ENCODE data around the gene STXBP5.
A peak's percentile ranks its signal among the peaks of the same experiment; 100 is the strongest.

The STXBP5 gene

DNA sequence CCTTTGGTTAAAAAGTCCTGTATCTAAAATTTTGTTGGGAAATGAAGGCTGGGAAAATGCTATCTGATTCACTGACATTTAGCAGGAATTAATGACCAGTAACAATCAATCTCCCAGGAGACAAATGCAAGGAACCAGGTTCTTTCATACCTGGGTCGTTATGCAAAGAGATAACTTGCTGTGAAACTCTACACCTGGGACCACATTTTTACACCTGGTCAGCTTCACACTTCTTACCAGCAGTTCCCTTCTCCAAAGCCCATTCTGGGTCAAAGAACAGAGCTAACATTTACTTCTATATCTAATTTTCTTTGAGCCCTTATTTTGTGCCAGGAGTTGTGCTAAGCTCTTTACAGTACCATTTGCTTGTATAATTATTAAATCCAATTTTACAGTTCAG lies 27.4 kb upstream of the STXBP5 start:
- DNase-seq (ENCODE audit: low read depth): no peak
- H3K4me3 ChIP-seq (ENCODE audit: low read depth, low read length): no peak overlapping the region

DNA sequence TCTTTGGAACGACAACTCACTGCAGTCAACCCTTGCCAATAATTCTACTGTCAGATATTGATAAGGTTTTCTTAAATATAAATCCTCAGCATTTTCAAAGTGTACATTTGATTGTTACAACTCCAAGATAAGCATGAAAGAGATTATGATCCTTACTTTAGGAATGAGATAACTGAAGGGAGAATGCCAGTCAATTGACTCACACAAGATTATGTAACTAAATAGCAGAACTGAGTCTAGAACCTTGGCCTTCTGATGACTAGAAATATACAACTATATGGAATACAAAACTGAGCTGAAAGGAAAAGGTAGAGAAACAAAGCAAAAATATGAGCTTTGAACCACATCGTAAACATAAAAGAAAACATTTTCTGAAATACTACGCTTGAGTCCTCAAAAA lies 26.9 kb upstream of the STXBP5 start:
- H3K4me3 ChIP-seq (ENCODE audit: low read depth, low read length): no peak overlapping the region
- no peak for DNase-seq (ENCODE audit: low read depth)

DNA sequence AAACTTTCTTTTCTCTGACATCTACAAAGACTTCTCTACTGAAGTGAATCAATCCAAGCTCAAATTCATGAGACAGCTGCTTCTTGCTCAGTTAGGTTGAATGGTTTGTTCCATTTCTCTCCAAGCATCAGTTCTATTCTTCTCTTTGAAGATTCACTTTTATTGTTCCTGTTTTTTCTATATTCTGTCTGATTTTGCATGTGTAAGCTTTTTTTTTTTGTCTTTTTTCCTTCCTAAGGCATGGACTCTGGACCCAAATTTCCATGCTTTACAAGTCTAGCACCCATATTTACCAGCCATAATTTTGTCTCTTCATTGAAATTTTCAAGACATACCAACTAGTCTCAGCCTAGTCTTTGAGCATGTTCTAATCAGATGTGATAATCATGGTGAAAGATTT lies 25.9 kb upstream of the STXBP5 start:
- H3K4me3 ChIP-seq (ENCODE audit: low read depth, low read length): no peak overlapping the region
- no peak for DNase-seq (ENCODE audit: low read depth)

DNA sequence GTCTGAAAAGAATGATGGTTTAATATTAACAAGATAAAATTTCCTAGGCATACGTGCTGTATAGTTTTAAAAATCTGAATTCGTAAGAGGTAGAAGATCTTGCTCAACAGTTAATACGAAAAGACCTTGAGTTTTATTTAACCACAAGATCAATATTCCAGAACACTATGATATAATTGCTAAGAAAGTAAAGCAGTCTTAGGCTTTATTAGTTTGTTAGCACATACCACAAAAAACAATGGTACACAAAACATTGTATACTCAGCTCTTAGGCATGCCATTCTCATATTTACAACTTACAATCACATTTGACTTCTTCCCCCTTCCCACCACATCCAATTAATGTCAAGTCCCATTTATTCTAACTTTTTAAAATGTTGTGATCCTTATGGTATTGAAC lies 24.4 kb upstream of the STXBP5 start:
- no peak for DNase-seq (ENCODE audit: low read depth)
- H3K4me3 ChIP-seq (ENCODE audit: low read depth, low read length): no peak overlapping the region

DNA sequence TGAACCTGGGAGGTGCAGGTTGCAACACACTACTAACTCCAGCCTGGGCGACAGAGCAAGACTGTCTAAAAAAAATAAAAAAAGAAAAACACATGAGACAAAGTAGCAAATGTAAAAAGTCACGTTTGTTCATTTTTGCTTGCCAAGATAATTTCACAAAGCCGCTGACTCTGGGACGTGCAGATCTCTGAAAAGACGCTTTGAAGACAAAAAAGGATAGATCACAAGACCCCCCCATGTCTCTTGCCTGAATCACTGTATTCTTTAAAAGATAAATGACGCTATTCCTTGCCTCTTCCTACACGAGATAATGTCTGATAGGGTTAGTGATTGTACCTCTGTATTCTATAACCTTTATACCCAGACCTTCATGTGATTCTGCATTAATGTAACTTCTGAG lies 23.3 kb upstream of the STXBP5 start:
- DNase-seq (ENCODE audit: low read depth): no peak
- no peak overlapping the region for H3K4me3 ChIP-seq (ENCODE audit: low read depth, low read length)

DNA sequence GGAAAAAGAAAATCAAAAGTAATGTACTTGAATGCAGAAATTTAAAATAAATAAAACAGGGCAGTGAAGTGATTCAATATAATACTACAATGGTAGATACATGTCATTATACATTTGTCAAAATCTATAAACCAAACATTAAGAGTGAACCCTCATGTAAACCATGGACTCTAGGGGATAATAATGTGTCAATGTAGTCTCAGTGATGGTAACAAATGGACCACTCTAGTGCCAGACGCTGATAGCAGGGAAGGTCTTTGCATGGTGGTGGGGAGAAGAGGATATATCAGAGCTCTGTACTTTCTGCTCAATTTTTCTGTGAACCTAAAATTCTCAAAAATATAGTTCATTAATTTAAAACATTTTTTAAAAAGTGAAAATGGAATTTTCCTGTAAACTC lies 19.8 kb upstream of the STXBP5 start:
- H3K4me3 ChIP-seq (ENCODE audit: low read depth, low read length): no peak overlapping the region
- DNase-seq (ENCODE audit: low read depth): no peak

DNA sequence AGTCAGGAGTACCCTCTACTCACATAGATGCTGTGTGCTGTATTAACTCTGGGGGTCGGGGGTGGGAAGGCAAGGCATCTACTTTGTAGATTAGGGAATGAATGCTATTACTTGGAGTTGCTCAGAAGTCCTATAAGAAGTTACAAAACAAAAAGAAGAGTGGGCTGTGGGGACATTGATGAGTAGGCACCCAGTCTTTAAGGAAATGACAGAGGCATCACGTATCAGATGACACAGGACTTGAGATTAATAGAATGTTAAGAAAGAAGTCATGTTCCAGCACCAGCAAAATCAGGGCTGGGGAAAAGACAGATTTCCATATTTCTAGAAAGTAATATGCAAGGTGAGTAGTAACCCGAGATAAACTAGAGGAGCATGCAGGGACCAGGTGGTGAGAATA lies 19.0 kb upstream of the STXBP5 start:
- DNase-seq (ENCODE audit: low read depth): no peak
- H3K4me3 ChIP-seq (ENCODE audit: low read depth, low read length): no peak overlapping the region

- no peak for DNase-seq (ENCODE audit: low read depth)
Observed at GRCh38 chr6:147190556-147190955, 13.7 kb upstream of the STXBP5 start.

GRCh38 chr6:147192278-147192911 lies 11.8 kb upstream of the STXBP5 start:
- no peak overlapping the region for H3K4me3 ChIP-seq (ENCODE audit: low read depth, low read length)
- no peak for DNase-seq (ENCODE audit: low read depth)

More at GRCh38 chr6:147190556-147190955, 13.7 kb upstream of the STXBP5 start:
- H3K4me3 ChIP-seq (ENCODE audit: low read depth, low read length): no peak overlapping the region

DNA sequence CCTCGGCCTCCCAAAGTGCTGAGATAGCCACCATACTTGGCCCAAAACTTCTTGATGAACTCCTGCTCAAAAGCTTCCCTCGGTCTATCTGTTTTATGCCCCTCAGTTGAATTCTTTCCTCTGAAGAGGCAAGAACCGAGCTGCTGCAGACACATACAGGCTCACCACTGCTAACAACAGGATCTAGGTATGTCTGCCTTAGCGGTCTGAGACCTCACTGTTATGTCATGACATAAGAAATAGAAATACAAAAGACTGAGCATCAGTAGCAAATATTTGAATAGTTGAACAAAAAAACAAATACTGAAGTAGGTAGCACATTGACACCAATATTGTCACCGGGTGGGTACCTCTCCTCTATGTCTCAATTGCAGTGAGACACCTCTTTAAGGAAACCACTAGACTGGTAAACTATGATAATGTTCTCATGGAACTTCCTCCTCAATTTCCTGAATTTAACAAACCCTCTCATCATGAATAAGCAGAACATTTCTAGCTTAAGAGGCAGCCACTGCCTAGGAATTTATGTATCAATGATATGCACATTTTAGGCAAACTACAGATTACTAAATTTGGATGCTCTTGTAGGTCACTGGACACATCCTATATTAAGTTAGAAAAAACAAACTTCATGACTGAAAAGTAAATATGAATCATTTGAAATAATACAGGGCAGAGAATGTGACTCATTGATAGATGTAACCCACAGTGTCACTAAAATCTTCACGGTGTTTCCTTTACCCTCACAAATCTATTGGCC lies 9.4 kb upstream of the STXBP5 start:
- no peak for DNase-seq (ENCODE audit: low read depth)
- H3K4me3 ChIP-seq (ENCODE audit: low read depth, low read length): no peak overlapping the region

- DNase-seq (ENCODE audit: low read depth): no peak
- no peak overlapping the region for H3K4me3 ChIP-seq (ENCODE audit: low read depth, low read length)
Observed at GRCh38 chr6:147195510-147195909, 8.7 kb upstream of the STXBP5 start.

- H3K4me3 ChIP-seq (ENCODE audit: low read depth, low read length): no peak overlapping the region
Observed at GRCh38 chr6:147195987-147196386, 8.2 kb upstream of the STXBP5 start.

GRCh38 chr6:147200711-147201110 lies 3.5 kb upstream of the STXBP5 start:
- H3K4me3 ChIP-seq (ENCODE audit: low read depth, low read length): no peak overlapping the region
- DNase-seq (ENCODE audit: low read depth): no peak

More at GRCh38 chr6:147195987-147196386, 8.2 kb upstream of the STXBP5 start:
- DNase-seq (ENCODE audit: low read depth): no peak

DNA sequence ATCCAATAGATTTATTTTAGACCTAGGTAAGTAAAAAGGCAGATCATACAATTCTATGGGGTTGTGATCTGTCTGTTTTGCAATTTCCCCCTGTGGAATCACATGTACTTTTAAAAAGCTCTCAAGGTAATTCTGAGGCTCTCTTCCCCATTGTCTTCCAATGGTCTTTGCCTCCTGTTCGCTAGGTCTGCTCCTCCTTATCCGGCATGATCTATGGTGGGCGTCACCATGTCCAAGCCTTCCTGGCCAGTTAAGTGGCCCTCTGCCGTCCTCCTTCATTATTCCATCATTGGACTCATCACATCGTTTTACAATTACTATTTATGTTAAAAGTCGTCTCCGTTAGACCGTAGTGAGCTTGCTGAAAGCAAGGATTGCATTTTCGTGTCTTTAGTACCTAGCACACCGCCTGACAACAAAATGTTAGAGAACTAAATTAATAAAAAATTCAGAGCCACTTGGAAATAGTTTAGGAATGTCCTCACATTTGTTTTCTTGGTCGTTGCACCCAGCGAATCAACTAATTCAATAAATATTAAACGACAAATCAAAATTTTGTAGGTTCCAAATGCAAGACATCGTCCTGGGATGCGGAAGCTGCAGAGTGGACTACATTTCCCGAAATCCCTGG lies 2.2 kb upstream of the STXBP5 start:
- no peak for DNase-seq (ENCODE audit: low read depth)
- peak overlapping the region; percentile 97 for H3K4me3 ChIP-seq (ENCODE audit: low read depth, low read length)

DNA sequence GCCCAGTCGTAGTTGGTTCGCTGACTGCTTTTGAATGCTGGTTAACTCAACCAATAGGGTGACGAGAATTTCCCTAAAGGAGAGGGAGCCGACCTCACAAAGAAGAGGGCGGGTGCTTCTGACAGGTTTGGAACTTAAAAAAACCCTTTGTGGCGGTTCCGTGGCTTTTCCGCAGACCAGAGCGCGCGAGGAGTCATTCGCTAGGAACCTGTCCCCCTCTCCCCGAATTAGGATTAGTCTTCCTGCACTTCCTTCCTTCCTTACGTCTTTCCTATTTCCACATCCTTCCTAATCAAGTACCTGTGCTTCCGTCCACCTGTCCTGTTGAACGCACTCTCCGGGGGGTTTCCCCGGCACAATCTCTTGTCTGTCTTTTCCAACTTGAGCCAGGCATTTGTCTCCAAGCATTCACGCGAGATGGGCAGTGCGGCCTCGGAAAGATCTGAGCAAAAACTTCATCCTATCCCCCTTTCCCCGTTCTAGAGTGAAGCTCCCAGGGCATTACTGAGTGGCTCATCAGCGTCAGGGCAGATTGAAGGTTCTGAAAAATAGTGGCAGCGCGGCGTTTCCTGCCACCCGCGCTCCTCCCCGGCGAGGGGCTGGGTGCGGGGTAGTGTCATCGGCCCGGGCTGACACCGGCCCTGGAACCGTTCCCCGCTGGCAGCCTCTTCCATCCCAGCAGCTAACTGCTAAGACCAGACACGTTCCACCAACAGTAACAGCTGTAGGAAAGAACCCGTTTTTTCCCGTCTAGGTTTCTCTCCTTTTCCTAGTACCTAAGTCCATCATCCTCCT lies 1.5 kb upstream of the STXBP5 start:
- H3K4me3 ChIP-seq (ENCODE audit: low read depth, low read length): peak overlapping the region; percentile 97
- peak; percentile 94 for DNase-seq (ENCODE audit: low read depth)

GRCh38 chr6:147203311-147204059 lies 732 bp upstream of the STXBP5 start:
- DNase-seq (ENCODE audit: low read depth): no peak
- H3K4me3 ChIP-seq (ENCODE audit: low read depth, low read length): peak overlapping the region; percentile 97

DNA sequence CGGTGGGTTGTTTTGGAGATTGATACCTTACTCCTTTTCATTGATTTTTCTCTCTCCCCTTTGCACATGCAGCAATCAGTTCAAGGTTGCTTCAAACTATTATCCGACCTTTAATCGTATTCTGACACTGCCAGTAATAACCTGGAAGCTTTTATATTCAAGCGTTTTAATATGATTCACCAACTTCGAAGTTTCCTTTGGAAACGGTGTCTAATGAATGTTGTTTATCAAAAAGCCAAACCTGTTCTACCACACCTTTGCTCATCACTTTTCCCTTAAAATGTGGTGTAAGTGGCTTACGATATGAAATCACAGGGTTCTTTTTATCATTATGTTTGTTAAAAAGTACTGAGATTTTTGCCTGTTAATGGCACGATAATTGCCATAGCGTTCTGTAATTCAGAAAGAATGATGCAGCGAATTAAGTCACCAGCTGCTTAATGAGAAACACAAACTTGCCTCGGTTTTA lies 660 bp downstream of the STXBP5 start:
- H3K4me3 ChIP-seq (ENCODE audit: low read depth, low read length): peak overlapping the region; percentile 97
- no peak for DNase-seq (ENCODE audit: low read depth)

GRCh38 chr6:147205690-147206600 lies 1.7 kb downstream of the STXBP5 start:
- peak overlapping the region; percentile 97 for H3K4me3 ChIP-seq (ENCODE audit: low read depth, low read length)
- DNase-seq (ENCODE audit: low read depth): no peak
